OCI-LY7 (cell line): Measurements from ENCODE around the gene DHPS.

ENCODE experiments used
- EZH2phosphoT487 ChIP-seq: fragments of 200-600 bp; sonication (generic); IDR thresholded peaks from 2 replicates; pipeline ENCODE4 v1.6.1; 2018; ENCODE audit warnings: low read depth, borderline replicate concordance, mild to moderate bottlenecking, mixed run types, antibody characterized with exemption, low read length, moderate library complexity, mixed read lengths
- TF ChIP-seq, protein P1 (sequence below): fragments of 200-600 bp; sonication (generic); conservative IDR thresholded peaks from 2 replicates; pipeline ENCODE4 v1.5.1; 2014; ENCODE audit warnings: mild to moderate bottlenecking, antibody characterized with exemption, low read length, moderate library complexity, mixed read lengths

DNA sequence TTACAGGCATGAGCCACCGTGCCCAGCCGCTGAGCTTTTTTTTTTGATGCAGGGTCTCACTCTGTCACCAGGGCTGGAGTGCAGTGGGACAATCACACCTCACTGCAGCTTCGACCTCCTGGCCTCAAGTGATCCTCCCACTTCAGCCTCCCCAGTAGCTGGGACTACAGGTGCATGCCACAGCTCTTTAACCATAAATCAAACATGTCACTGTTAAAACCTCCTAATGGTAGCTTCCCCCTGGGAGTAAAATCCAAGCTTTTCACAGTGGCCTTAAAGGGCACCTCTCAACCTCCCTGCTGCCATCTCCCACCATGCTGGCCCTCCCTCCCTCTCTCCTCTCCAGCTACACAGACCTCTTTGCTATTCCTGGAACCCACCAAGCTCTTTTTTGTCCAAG lies 4.2 kb upstream of the DHPS start:
- TF ChIP-seq, protein P1, sequence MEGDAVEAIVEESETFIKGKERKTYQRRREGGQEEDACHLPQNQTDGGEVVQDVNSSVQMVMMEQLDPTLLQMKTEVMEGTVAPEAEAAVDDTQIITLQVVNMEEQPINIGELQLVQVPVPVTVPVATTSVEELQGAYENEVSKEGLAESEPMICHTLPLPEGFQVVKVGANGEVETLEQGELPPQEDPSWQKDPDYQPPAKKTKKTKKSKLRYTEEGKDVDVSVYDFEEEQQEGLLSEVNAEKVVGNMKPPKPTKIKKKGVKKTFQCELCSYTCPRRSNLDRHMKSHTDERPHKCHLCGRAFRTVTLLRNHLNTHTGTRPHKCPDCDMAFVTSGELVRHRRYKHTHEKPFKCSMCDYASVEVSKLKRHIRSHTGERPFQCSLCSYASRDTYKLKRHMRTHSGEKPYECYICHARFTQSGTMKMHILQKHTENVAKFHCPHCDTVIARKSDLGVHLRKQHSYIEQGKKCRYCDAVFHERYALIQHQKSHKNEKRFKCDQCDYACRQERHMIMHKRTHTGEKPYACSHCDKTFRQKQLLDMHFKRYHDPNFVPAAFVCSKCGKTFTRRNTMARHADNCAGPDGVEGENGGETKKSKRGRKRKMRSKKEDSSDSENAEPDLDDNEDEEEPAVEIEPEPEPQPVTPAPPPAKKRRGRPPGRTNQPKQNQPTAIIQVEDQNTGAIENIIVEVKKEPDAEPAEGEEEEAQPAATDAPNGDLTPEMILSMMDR, result no peak
- TF ChIP-seq EZH2phosphoT487, result no peak
